ENCODE measurements around the gene SKI. TPM values are rescaled to one million over a fixed set of nuclear protein-coding genes. Genes with fewer than 3 reads are reported as not detected.

The SKI gene
- total RNA-seq, 6 donors from 2014 or later = 57.3 to 108 (median 96.9) TPM

DNA sequence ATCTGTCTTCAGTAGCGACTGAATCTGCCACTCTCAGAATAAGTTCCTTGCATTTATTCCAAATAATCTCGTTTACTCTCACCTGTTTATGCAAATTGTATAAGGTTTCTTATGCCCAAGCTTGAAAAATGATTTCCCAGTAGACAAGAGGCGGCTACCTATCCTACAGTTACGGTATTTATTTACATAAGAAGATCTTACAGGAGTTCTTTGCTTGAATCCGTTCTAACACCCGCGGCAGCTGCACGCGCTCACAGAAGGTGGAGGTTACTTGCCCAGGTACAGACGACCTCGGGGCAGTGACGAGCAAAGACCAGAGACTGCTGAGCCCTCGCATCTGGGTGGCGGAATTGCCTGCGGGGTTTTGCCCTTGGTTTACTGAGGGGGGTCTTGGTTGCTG is 79.9 kb downstream of the SKI start:
- H3K27me3 ChIP-seq = no peaks in the 10 kb centered on the region
- TF ChIP-seq, protein P1, sequence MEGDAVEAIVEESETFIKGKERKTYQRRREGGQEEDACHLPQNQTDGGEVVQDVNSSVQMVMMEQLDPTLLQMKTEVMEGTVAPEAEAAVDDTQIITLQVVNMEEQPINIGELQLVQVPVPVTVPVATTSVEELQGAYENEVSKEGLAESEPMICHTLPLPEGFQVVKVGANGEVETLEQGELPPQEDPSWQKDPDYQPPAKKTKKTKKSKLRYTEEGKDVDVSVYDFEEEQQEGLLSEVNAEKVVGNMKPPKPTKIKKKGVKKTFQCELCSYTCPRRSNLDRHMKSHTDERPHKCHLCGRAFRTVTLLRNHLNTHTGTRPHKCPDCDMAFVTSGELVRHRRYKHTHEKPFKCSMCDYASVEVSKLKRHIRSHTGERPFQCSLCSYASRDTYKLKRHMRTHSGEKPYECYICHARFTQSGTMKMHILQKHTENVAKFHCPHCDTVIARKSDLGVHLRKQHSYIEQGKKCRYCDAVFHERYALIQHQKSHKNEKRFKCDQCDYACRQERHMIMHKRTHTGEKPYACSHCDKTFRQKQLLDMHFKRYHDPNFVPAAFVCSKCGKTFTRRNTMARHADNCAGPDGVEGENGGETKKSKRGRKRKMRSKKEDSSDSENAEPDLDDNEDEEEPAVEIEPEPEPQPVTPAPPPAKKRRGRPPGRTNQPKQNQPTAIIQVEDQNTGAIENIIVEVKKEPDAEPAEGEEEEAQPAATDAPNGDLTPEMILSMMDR (IDR thresholded peaks at IDR 0.05) = no peak
- TF ChIP-seq EP300 (IDR thresholded peaks at IDR 0.05) = no peak
- TF ChIP-seq POLR2AphosphoS5 (IDR thresholded peaks at IDR 0.05) = no peak
- TF ChIP-seq POLR2A (IDR thresholded peaks at IDR 0.05) = no peak
- H3K9me3 ChIP-seq = no peaks in the 10 kb centered on the region
- H3K36me3 ChIP-seq = peaks cover 26 to 68% (median 62%) of the 10 kb centered on the region in 4 donors
- no peak overlapping the region for H3K27ac ChIP-seq
- WGBS, 2 donors = 91 to 92% methylated on average over 15 of the region's 15 CpGs
- DNase-seq (peak in 1 of 2 donors; percentile 31), ATAC-seq (ENCODE audit: low FRiP score in 2 of 2) (no peak)
- H3K4me3 ChIP-seq = no peak overlapping the region
- peaks cover 14 to 30% (median 19%) of the 10 kb centered on the region in 4 donors for H3K4me1 ChIP-seq

DNA sequence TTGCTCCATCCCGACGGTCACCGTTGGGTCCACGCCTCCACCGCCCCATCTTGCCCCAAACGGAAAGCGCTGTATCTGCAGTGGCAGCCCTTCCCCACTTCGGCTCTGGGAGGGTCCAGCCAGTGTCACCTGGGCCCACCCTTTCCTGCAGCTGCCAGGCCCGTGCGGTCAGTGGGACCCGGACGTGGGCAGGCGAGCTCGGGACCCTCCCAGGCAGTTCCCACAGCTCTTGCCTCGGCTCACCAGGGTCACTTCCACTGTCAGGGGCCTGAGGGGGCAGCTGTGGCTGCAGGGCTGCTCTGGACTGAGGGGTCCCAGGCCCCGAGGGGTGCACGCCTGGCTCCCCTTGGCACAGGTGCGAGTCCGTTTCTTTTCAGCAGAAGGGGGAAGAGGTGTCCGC is 80.7 kb downstream of the SKI start:
- no peak overlapping the region for H3K27ac ChIP-seq
- 92 to 93% methylated on average over 13 to 20 of the region's 20 CpGs for WGBS, 2 donors
- TF ChIP-seq EP300 (IDR thresholded peaks at IDR 0.05) (no peak), POLR2AphosphoS5 (IDR thresholded peaks at IDR 0.05) (no peak), POLR2A (IDR thresholded peaks at IDR 0.05) (no peak)
- TF ChIP-seq, protein P1 (IDR thresholded peaks at IDR 0.05) = no peak
- H3K36me3 ChIP-seq = peaks cover 24 to 61% (median 55%) of the 10 kb centered on the region in 4 donors
- H3K9me3 ChIP-seq = no peaks in the 10 kb centered on the region
- ATAC-seq (ENCODE audit: low FRiP score in 2 of 2) (no peak), DNase-seq (peak in 1 of 2 donors; percentile 75)
- peaks cover 22 to 30% (median 27%) of the 10 kb centered on the region in 4 donors for H3K4me1 ChIP-seq
- H3K27me3 ChIP-seq = no peaks in the 10 kb centered on the region
- no peak overlapping the region for H3K4me3 ChIP-seq

DNA sequence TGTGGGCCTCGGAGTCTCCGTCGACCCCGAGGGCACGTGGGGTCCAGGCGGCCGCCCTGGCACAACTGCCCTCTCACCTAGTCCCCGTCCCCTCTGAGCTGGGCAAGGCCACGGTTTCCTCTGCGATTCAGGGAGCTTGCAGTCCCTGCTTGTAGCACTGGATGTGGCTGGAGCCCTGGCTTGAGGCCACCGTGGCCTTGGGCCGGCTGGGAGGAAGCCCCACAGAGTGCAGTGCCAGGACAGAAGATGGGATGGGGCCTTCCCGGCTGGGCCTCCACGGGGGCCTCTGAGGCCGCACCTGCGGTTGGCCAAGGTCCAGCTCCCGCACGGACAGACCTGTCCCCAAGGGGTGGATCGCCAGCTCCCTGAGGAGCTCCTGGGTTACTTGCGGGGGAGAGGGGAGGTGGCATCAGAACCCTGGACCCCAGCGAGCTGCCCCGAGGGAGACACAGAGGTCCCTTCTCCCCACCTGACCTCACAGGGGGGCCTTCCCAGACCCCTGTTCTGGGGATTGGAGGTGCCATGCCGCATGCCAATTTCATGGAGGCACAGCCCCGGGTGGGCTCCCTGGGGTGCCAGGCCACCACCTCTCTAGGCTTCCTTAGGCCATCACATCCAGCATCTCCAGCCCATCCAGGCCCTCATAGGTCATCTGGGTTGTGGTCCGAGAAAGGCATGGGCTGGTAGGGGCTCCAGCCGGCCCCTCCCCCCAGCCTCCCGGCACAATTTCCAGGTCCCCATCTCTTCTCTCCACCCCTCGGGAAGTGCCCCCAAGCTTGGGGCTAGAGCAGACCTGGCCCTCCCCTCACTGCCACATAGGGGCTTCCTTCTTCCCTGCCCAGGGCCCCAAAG is 82.4 kb downstream of the SKI start:
- DNase-seq (peak in 1 of 2 donors; percentile 86), ATAC-seq (ENCODE audit: low FRiP score in 2 of 2) (no peak)
- Histone ChIP-seq H3K4me1 (peaks cover 32 to 47% (median 41%) of the 10 kb centered on the region in 4 donors), H3K27ac (peak overlapping the region; percentile 88 to 95 (median 94)), H3K36me3 (peaks cover 16 to 44% (median 38%) of the 10 kb centered on the region in 4 donors), H3K27me3 (peaks cover 0 to 7% (median 0%) of the 10 kb centered on the region in 4 donors), H3K4me3 (no peak overlapping the region), H3K9me3 (no peaks in the 10 kb centered on the region)
- WGBS, 2 donors = 70 to 84% methylated on average over 8 to 19 of the region's 28 CpGs
- TF ChIP-seq EP300 (IDR thresholded peaks at IDR 0.05) (no peak), POLR2AphosphoS5 (IDR thresholded peaks at IDR 0.05) (no peak), POLR2A (IDR thresholded peaks at IDR 0.05) (no peak)
- TF ChIP-seq, protein P1 (IDR thresholded peaks at IDR 0.05) = no peak

DNA sequence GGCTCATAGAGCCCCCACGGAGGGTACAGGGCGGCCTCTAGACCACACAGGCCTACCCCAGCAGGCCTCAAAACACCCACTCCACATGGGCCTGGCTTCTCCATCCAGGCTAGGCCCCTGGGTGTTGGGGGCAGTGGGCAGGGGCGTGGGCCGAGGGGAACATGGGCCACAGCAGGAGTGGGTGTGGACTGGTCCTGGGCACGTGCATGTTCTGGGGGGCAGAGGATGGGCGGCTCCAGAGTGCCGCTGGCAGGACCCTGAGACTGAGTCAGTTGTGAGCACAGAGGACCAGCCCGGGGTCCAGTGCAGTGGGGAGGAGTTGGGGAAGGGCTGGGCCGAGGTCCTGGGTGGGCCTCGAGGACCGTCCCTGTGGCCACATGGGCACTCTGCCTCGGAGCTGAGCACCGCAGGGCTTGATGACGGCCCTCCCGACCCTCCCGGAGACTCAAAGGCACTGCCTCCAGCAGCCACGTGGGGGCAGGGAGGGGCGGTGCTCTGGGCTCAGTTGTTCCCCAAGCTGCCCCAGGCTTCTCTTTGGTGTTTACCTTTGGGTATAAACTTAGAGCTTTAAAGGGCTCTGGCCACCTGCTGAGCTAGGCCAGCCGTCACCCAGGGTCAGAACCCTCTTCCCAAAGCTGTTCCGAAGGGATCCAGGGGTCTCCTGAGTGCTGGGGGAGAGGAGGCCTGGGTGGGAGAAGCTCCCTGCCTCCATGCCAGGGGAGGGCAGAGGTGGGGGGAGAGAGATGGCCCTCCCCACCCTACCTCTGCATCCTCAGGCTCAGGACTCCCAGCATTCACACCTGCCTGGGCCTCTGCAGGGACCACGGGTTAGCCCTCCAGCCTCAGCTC is 83.3 kb downstream of the SKI start:
- Histone ChIP-seq H3K27ac (peak overlapping the region; percentile 88 to 95 (median 94)), H3K4me3 (no peak overlapping the region), H3K9me3 (no peaks in the 10 kb centered on the region), H3K4me1 (peaks cover 41 to 55% (median 49%) of the 10 kb centered on the region in 4 donors), H3K27me3 (peaks cover 0 to 7% (median 0%) of the 10 kb centered on the region in 4 donors), H3K36me3 (peaks cover 12 to 35% (median 30%) of the 10 kb centered on the region in 4 donors)
- 42 to 84% methylated on average over 4 to 21 of the region's 21 CpGs for WGBS, 2 donors
- TF ChIP-seq, protein P1 (IDR thresholded peaks at IDR 0.05) = peak; percentile 36 to 54 (median 48)
- no peak for TF ChIP-seq EP300 (IDR thresholded peaks at IDR 0.05)
- DNase-seq (peak; percentile 61 to 89), ATAC-seq (ENCODE audit: low FRiP score in 2 of 2) (peak; percentile 20 to 57)

Measured in upper lobe of left lung (tissue), 6 donors.